Measurements from ENCODE around the gene SPTLC3.

The SPTLC3 gene

GRCh38 chr20:13148402-13148801 lies 139.6 kb downstream of the SPTLC3 start:
- TF ChIP-seq SIN3A (IDR thresholded peaks at IDR 0.05; ENCODE audit: borderline replicate concordance, insufficient read depth, low read length) (no peak), POLR2AphosphoS5 (IDR thresholded peaks at IDR 0.05; ENCODE audit: low read depth, low read length) (no peak), REST (IDR thresholded peaks at IDR 0.05; ENCODE audit: insufficient read depth in 1 of 2, low read depth in 2 of 2, low read length in 2 of 2) (no peak), FOXP2 (optimal IDR thresholded peaks at IDR 0.05; ENCODE audit: borderline replicate concordance, extremely low read depth, extremely low read length, insufficient read depth) (no peak), TAF1 (IDR thresholded peaks at IDR 0.05; ENCODE audit: borderline replicate concordance, insufficient read depth, low read length) (no peak)

GRCh38 chr20:13148961-13149360 lies 140.2 kb downstream of the SPTLC3 start:
- TF ChIP-seq SIN3A (IDR thresholded peaks at IDR 0.05; ENCODE audit: borderline replicate concordance, insufficient read depth, low read length) (no peak), FOXP2 (optimal IDR thresholded peaks at IDR 0.05; ENCODE audit: borderline replicate concordance, extremely low read depth, extremely low read length, insufficient read depth) (no peak), POLR2AphosphoS5 (IDR thresholded peaks at IDR 0.05; ENCODE audit: low read depth, low read length) (no peak), TAF1 (IDR thresholded peaks at IDR 0.05; ENCODE audit: borderline replicate concordance, insufficient read depth, low read length) (no peak), REST (IDR thresholded peaks at IDR 0.05; ENCODE audit: insufficient read depth in 1 of 2, low read depth in 2 of 2, low read length in 2 of 2) (no peak)

- TF ChIP-seq TAF1 (IDR thresholded peaks at IDR 0.05; ENCODE audit: borderline replicate concordance, insufficient read depth, low read length), result no peak
Measured at GRCh38 chr20:13149371-13150105, 140.8 kb downstream of the SPTLC3 start.

- no peak for TF ChIP-seq FOXP2 (optimal IDR thresholded peaks at IDR 0.05; ENCODE audit: borderline replicate concordance, extremely low read depth, extremely low read length, insufficient read depth)
- TF ChIP-seq POLR2AphosphoS5 (IDR thresholded peaks at IDR 0.05; ENCODE audit: low read depth, low read length), result no peak
- TF ChIP-seq SIN3A (IDR thresholded peaks at IDR 0.05; ENCODE audit: borderline replicate concordance, insufficient read depth, low read length), result no peak
- no peak for TF ChIP-seq REST (IDR thresholded peaks at IDR 0.05; ENCODE audit: insufficient read depth in 1 of 2, low read depth in 2 of 2, low read length in 2 of 2)
- no peak for TF ChIP-seq TAF1 (IDR thresholded peaks at IDR 0.05; ENCODE audit: borderline replicate concordance, insufficient read depth, low read length)
Measured at GRCh38 chr20:13158369-13158768, 149.6 kb downstream of the SPTLC3 start.

- TF ChIP-seq TAF1 (IDR thresholded peaks at IDR 0.05; ENCODE audit: borderline replicate concordance, insufficient read depth, low read length) (no peak), SIN3A (IDR thresholded peaks at IDR 0.05; ENCODE audit: borderline replicate concordance, insufficient read depth, low read length) (no peak), FOXP2 (optimal IDR thresholded peaks at IDR 0.05; ENCODE audit: borderline replicate concordance, extremely low read depth, extremely low read length, insufficient read depth) (no peak)
Measured at GRCh38 chr20:13159889-13160288, 151.1 kb downstream of the SPTLC3 start.

- TF ChIP-seq POLR2AphosphoS5 (IDR thresholded peaks at IDR 0.05; ENCODE audit: low read depth, low read length), result no peak
- TF ChIP-seq REST (IDR thresholded peaks at IDR 0.05; ENCODE audit: insufficient read depth in 1 of 2, low read depth in 2 of 2, low read length in 2 of 2), result no peak
- no peak for TF ChIP-seq SIN3A (IDR thresholded peaks at IDR 0.05; ENCODE audit: borderline replicate concordance, insufficient read depth, low read length)
- no peak for TF ChIP-seq TAF1 (IDR thresholded peaks at IDR 0.05; ENCODE audit: borderline replicate concordance, insufficient read depth, low read length)
- TF ChIP-seq FOXP2 (optimal IDR thresholded peaks at IDR 0.05; ENCODE audit: borderline replicate concordance, extremely low read depth, extremely low read length, insufficient read depth), result no peak
Measured at GRCh38 chr20:13165203-13165602, 156.4 kb downstream of the SPTLC3 start.

Measured in PFSK-1 (cell line).